Adrenal gland (tissue), 12 donors: ENCODE measurements around the gene FABP7. TPM values are rescaled to one million over a fixed set of nuclear protein-coding genes. Genes with fewer than 3 reads are reported as not detected.
A peak's percentile ranks its signal among the peaks of the same experiment; 100 is the strongest.

Experiments used
- DNase-seq, 7 donors: peaks; one replicate each; pipeline ENCODE4 v3.0.0-alpha.2; 2019 to 2020
- H3K27ac ChIP-seq, 5 donors: fragments of 200-600 bp; sonication (generic) in 4 of 5; 1 replicate in 3 of 5; 2 replicates in 2 of 5; pipeline versions ENCODE4 v1.5.1 to v1.8.0; 2016 to 2020; ENCODE audit warnings: mild to moderate bottlenecking in 1 of 5
- H3K27me3 ChIP-seq: fragments of 200-600 bp; 2 replicates; pipeline ENCODE4 v1.8.0; 2021
- H3K36me3 ChIP-seq, 2 donors: fragments of 200-600 bp; replicated peaks in 1 of 2; 1 replicate in 1 of 2; 2 replicates in 1 of 2; pipeline versions ENCODE4 v1.5.1 to v1.8.0; 2018 to 2022
- H3K4me1 ChIP-seq, 2 donors: fragments of 200-600 bp; replicated peaks in 1 of 2; 1 replicate in 1 of 2; 2 replicates in 1 of 2; pipeline versions ENCODE4 v1.5.1 to v1.8.0; 2018 to 2021
- H3K4me3 ChIP-seq, 4 donors: fragments of 200-600 bp; sonication (generic) in 3 of 4; one replicate each; pipeline ENCODE4 v1.5.1; 2016 to 2018
- H3K9me3 ChIP-seq, 3 donors: fragments of 200-600 bp; sonication (generic) in 1 of 3; replicated peaks in 1 of 3; 1 replicate in 2 of 3; 2 replicates in 1 of 3; pipeline versions ENCODE4 v1.5.1 to v1.8.0; 2016 to 2021
- POLR2A ChIP-seq, 2 donors: fragments of 450-650 bp; IDR thresholded peaks; one replicate each; pipeline ENCODE4 v1.6.1; 2017; ENCODE audit warnings: antibody characterized with exemption in 2 of 2, mild to moderate bottlenecking in 2 of 2, moderate library complexity in 1 of 2
- WGBS, 4 donors: extraction: QIAGEN DNeasy Blood & Tissue Kit in 2 of 4; methylation state at CpG; one replicate each; pipeline versions ENCODE4 v1.1.5 to v1.1.7; 2013 to 2017; 5-methylcytosine and 5-hydroxymethylcytosine counted together
- intact Hi-C, 2 donors: fragments of 100-400 bp; cut with DNase I; formaldehyde crosslinking; loops; one replicate each; pipeline versions ENCODE4 v1.14.1 to v1.15.0; 2022 to 2023
- polyA plus RNA-seq, 3 donors: library from polyadenylated mRNA; stranded (reverse); fragments of 200-250 nt in 2 of 3; fragments of 350-450 nt in 1 of 3; fragmentation: Illumina TruSeq in 1 of 3; extraction: RNeasy Lipid Tissue Mini Kit (QIAGEN cat#74804) in 1 of 3; gene quantifications; one replicate each; pipeline ENCODE4 v1.2.3, GENCODE V29; 2013 to 2014
- total RNA-seq, 9 donors: library from RNA; depleted of rRNA in 4 of 9; stranded (reverse); fragments of >200 nt in 4 of 9; fragments of 120-200 nt in 1 of 9; fragmentation: NEBNext Ultra II Directional in 1 of 9; extraction: Animal tissue kit (Norgen Biotek cat#: 25700) in 1 of 9; gene quantifications; one replicate each; pipeline versions ENCODE4 v1.1.0 to v1.2.4, GENCODE V29; 2013 to 2023
- TF ChIP-seq, protein P1 (sequence below), 6 experiments: fragments of 450-650 bp in 4 of 6; fragments of 200-600 bp in 2 of 6; sonication (generic) in 1 of 6; IDR thresholded peaks; 1 replicate in 5 of 6; 2 replicates in 1 of 6; pipeline versions ENCODE4 v1.5.1 to v1.8.0; 2016 to 2021; ENCODE audit warnings: antibody characterized with exemption in 6 of 6, mild to moderate bottlenecking in 2 of 6, moderate library complexity in 1 of 6
- donor health status: healthy with polysubstance abuse.
- donor health status: Bipolar disorder and iron deficiency.
- donor health status: DM: yes; HTN: yes; CAD: no.
- donor health status: DM: no; HTN: no; CAD: no.
- donor health status: DM: no; HTN: no; CAD: no.
- donor health status: DM: yes; HTN: yes; CAD: no.

The FABP7 gene
- total and polyA plus RNA-seq, 12 donors = 0.22 TPM; not detected in 11

DNA sequence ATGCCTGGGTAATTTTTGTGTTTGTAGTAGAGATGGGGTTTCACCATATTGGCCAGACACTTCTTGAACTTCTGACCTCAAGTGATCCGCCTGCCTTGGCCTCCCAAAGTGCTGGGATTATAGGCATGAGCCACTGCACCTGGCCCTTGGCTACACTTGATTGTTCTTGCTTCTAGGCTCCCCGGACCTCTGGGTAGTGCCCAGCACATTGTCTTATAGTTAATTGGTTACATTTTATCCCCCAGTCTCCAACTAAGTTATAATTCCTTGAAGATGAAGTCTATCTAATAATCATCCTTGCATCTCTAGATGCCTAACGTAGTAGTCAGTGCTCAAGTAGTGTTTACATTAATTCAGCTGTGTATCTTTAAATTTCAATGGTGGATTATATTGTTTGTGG, 21.4 kb downstream of the FABP7 start:
- Histone ChIP-seq H3K27me3 (no peaks in the 10 kb centered on the region), H3K4me3 (no peak overlapping the region), H3K36me3 (peaks cover 0 to 13% of the 10 kb centered on the region in 2 donors), H3K4me1 (peaks cover 0 to 15% of the 10 kb centered on the region in 2 donors), H3K9me3 (no peaks in the 10 kb centered on the region), H3K27ac (no peak overlapping the region)
- intact Hi-C loops = no loop called here
- DNase-seq = no peak
- TF ChIP-seq, protein P1, sequence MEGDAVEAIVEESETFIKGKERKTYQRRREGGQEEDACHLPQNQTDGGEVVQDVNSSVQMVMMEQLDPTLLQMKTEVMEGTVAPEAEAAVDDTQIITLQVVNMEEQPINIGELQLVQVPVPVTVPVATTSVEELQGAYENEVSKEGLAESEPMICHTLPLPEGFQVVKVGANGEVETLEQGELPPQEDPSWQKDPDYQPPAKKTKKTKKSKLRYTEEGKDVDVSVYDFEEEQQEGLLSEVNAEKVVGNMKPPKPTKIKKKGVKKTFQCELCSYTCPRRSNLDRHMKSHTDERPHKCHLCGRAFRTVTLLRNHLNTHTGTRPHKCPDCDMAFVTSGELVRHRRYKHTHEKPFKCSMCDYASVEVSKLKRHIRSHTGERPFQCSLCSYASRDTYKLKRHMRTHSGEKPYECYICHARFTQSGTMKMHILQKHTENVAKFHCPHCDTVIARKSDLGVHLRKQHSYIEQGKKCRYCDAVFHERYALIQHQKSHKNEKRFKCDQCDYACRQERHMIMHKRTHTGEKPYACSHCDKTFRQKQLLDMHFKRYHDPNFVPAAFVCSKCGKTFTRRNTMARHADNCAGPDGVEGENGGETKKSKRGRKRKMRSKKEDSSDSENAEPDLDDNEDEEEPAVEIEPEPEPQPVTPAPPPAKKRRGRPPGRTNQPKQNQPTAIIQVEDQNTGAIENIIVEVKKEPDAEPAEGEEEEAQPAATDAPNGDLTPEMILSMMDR (IDR thresholded peaks at IDR 0.05) = no peak
- TF ChIP-seq POLR2A (IDR thresholded peaks at IDR 0.05) = no peak
- 87 to 97% (median 93%) methylated on average over 3 of the region's 3 CpGs for WGBS, 4 donors

DNA sequence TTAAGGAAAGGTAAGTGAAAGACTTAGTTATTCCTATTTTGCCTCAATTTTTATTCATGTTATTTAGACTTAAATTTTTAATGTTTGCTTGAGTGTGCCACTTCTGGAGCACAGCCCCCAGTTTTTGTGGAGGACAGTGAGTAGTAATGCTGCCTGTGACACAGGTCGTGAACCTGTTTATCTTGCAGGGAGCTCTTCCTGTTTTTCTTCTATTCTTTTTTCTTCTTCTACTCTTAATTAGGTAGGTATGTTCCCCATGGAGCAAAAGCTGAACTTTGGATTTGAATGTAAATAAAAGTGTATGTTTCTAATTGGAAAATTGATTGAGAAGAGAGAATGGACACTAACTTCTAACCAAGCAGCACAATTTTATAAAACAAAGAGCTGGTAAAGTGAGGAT, 21.9 kb downstream of the FABP7 start:
- Histone ChIP-seq H3K4me3 (no peak overlapping the region), H3K27ac (no peak overlapping the region), H3K36me3 (peaks cover 0 to 14% of the 10 kb centered on the region in 2 donors), H3K9me3 (no peaks in the 10 kb centered on the region), H3K4me1 (peaks cover 0 to 15% of the 10 kb centered on the region in 2 donors), H3K27me3 (no peaks in the 10 kb centered on the region)
- TF ChIP-seq, protein P1 (IDR thresholded peaks at IDR 0.05) = no peak
- no peak for TF ChIP-seq POLR2A (IDR thresholded peaks at IDR 0.05)
- intact Hi-C loops = no loop called here
- DNase-seq = no peak
- 85 to 95% (median 91%) methylated on average over 1 of the region's 1 CpG for whole genome bisulfite sequencing, 4 donors

DNA sequence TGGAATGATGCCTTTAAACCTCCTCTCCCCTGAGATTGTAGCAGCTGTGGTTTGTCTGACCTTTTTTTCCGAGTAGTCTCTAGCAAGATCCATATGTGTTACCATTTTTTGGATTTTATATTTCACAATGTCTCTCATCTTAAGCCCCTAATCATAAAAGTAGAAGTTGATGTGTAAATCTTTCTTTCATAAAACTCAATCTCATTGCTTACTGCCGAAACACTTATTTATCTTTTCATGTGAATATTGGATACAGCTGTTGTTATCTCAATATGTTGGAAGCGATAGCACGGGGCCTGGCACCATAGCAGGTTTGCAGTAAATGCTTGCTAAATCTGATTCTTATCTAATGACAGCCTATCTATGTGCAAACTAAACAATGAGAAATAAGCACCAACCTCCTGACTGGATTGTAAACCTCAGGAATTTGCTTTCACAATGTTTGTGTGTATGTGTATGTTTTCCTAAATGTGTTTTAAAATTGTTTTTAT, 23.7 kb downstream of the FABP7 start:
- TF ChIP-seq, protein P1 (IDR thresholded peaks at IDR 0.05) = no peak
- TF ChIP-seq POLR2A (IDR thresholded peaks at IDR 0.05) = no peak
- peaks cover 0 to 14% of the 10 kb centered on the region in 2 donors for H3K36me3 ChIP-seq
- no peak overlapping the region for H3K4me3 ChIP-seq
- H3K4me1 ChIP-seq = peaks cover 0 to 15% of the 10 kb centered on the region in 2 donors
- no peaks in the 10 kb centered on the region for H3K27me3 ChIP-seq
- no peaks in the 10 kb centered on the region for H3K9me3 ChIP-seq
- DNase-seq = peak in 1 of 7 donors; percentile 16
- intact Hi-C loops = no loop called here
- H3K27ac ChIP-seq = no peak overlapping the region
- 13 to 16% (median 16%) methylated on average over 4 of the region's 4 CpGs for WGBS, 4 donors

DNA sequence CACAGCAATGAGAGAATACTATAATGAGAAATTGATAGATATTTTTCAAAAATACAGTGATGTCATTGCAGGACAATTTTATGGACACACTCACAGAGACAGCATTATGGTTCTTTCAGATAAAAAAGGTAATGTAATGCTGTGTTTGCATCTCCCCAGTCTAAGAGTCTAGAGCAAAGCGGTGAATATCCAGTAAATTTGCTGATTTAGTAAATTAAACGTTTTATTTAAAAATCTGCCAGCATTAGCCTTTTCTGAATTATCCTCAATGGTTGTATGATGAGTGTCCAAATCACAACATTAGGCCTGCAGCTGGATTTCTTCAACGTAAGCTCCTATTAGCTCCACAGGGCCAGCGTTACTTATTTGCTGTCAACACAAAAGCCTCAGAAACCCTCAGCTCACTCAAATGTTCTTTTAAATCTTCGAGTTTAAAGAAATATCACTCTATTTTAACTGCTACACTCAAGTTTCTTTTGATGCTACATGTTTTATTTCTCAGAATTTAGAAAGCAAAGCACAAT, 25.5 kb downstream of the FABP7 start:
- Histone ChIP-seq H3K9me3 (no peaks in the 10 kb centered on the region), H3K4me1 (no peaks in the 10 kb centered on the region), H3K27ac (no peak overlapping the region), H3K27me3 (no peaks in the 10 kb centered on the region), H3K4me3 (no peak overlapping the region), H3K36me3 (peaks cover 0 to 14% of the 10 kb centered on the region in 2 donors)
- 79 to 82% (median 80%) methylated on average over 5 of the region's 5 CpGs for WGBS, 4 donors
- TF ChIP-seq POLR2A (IDR thresholded peaks at IDR 0.05) = no peak
- TF ChIP-seq, protein P1 (IDR thresholded peaks at IDR 0.05) = no peak
- DNase-seq = no peak
- intact Hi-C loops = no loop called here
